Inflammatory macrophage (primary cell): ENCODE measurements around the gene CPEB1.
"Not testable (repeated sequence)": the region's sequence is repeated elsewhere in the genome, so short reads cannot be mapped to it uniquely, and the experiment has no call there.

Source experiments
- DNase-seq, 2 donors: peaks; one replicate each; pipeline ENCODE4 v3.0.0-alpha.2; 2020 to 2022

CPEB1 gene

GRCh38 chr15:82507693-82508092 is 139.5 kb downstream of the CPEB1 start:
- not testable (repeated sequence) for DNase-seq

GRCh38 chr15:82507087-82507486 is 140.1 kb downstream of the CPEB1 start:
- not testable (repeated sequence) for DNase-seq

- DNase-seq, result not testable (repeated sequence)
Observed at GRCh38 chr15:82505842-82506241, 141.3 kb downstream of the CPEB1 start.

- not testable (repeated sequence) for DNase-seq
Observed at GRCh38 chr15:82504074-82504473, 143.1 kb downstream of the CPEB1 start.

GRCh38 chr15:82502700-82503339 is 144.3 kb downstream of the CPEB1 start:
- not testable (repeated sequence) for DNase-seq

GRCh38 chr15:82500772-82501171 is 146.4 kb downstream of the CPEB1 start:
- not testable (repeated sequence) for DNase-seq

GRCh38 chr15:82497978-82498377 is 149.2 kb downstream of the CPEB1 start:
- not testable (repeated sequence) for DNase-seq
